Neural cell (in vitro differentiated cells): ENCODE data around the gene CELSR1. TPM values are rescaled to one million over a fixed set of nuclear protein-coding genes. Genes with fewer than 3 reads are reported as not detected.

ENCODE experiments used
- H2AFZ ChIP-seq: fragments of 200-600, 300-800 bp; sonication (generic), shearing (Covaris generic); 2 replicates; pipeline ENCODE4 v1.6.0; 2014; ENCODE audit warnings: low read depth, mild to moderate bottlenecking, antibody characterized with exemption, low read length, moderate library complexity
- H3F3A ChIP-seq: fragments of 200-600 bp; shearing (Covaris generic); 2 replicates; pipeline ENCODE4 v1.6.1; 2016; ENCODE audit warnings: mild to moderate bottlenecking, moderate library complexity, mixed read lengths, antibody characterized with exemption, low read length; ENCODE audit not compliant: insufficient read depth, poor library complexity, severe bottlenecking
- H3K27ac ChIP-seq: fragments of 200-600, 300-800 bp; sonication (generic), shearing (Covaris generic); 2 replicates; pipeline ENCODE4 v1.5.1; 2014; ENCODE audit warnings: mild to moderate bottlenecking, low read length, moderate library complexity
- H3K27me3 ChIP-seq: fragments of 300-800, 200-600 bp; sonication (generic), shearing (Covaris generic); 2 replicates; pipeline ENCODE4 v1.6.0; 2014; ENCODE audit warnings: mild to moderate bottlenecking, low read depth, low read length, moderate library complexity; ENCODE audit not compliant: insufficient read depth
- H3K36me3 ChIP-seq: fragments of 300-800, 200-600 bp; sonication (generic), shearing (Covaris generic); 2 replicates; pipeline ENCODE4 v1.5.1; 2014; ENCODE audit warnings: mild to moderate bottlenecking, antibody characterized with exemption, low read length, moderate library complexity; ENCODE audit not compliant: insufficient read depth
- H3K4me2 ChIP-seq: fragments of 300-800, 200-600 bp; sonication (generic), shearing (Covaris generic); 2 replicates; pipeline ENCODE4 v1.6.0; 2014; ENCODE audit warnings: mild to moderate bottlenecking, low read length
- H3K4me3 ChIP-seq: fragments of 300-800, 200-600 bp; sonication (generic), shearing (Covaris generic); 2 replicates; pipeline ENCODE4 v1.5.1; 2014; ENCODE audit warnings: mild to moderate bottlenecking, low read length, moderate library complexity
- H3K79me2 ChIP-seq: fragments of 200-600 bp; shearing (Covaris generic); replicated peaks from 2 replicates; pipeline ENCODE4 v1.6.0; 2014; ENCODE audit warnings: mild to moderate bottlenecking, low read length, moderate library complexity; ENCODE audit not compliant: insufficient read depth
- H3K9ac ChIP-seq: fragments of 300-800, 200-600 bp; sonication (generic), shearing (Covaris generic); 2 replicates; pipeline ENCODE4 v1.6.1; 2016; ENCODE audit warnings: mild to moderate bottlenecking, low read length, mixed read lengths
- H3K9me2 ChIP-seq: fragments of 200-600 bp; shearing (Covaris generic); 2 replicates; pipeline ENCODE4 v1.6.1; 2016; ENCODE audit warnings: mild to moderate bottlenecking, low read length, mixed read lengths; ENCODE audit not compliant: insufficient read depth
- H3K9me3 ChIP-seq: fragments of 200-600, 300-800 bp; sonication (generic), shearing (Covaris generic); 2 replicates; pipeline ENCODE4 v1.6.1; 2016; ENCODE audit warnings: mild to moderate bottlenecking, mixed run types, low read length, moderate library complexity, mixed read lengths
- H4K20me1 ChIP-seq: fragments of 200-600 bp; shearing (Covaris generic); 2 replicates; pipeline ENCODE4 v1.6.1; 2016; ENCODE audit warnings: mild to moderate bottlenecking, mixed run types; ENCODE audit not compliant: insufficient read depth
- CTCF ChIP-seq: fragments of 450-650 bp; IDR thresholded peaks from 2 replicates; pipeline ENCODE4 v1.5.1; 2014; ENCODE audit warnings: antibody characterized with exemption, mild to moderate bottlenecking, moderate library complexity; ENCODE audit not compliant: poor library complexity, severe bottlenecking
- EP300 ChIP-seq: fragments of 450-650 bp; conservative IDR thresholded peaks from 2 replicates; pipeline ENCODE4 v1.6.1; 2014; ENCODE audit warnings: antibody characterized with exemption, mild to moderate bottlenecking, moderate library complexity; ENCODE audit not compliant: poor library complexity, severe bottlenecking
- EZH2 ChIP-seq: fragments of 200-600, 300-800 bp; shearing (Covaris generic), sonication (generic); IDR thresholded peaks from 2 replicates; pipeline ENCODE4 v1.6.1; 2014; ENCODE audit warnings: antibody characterized with exemption, low read length, borderline replicate concordance, mild to moderate bottlenecking; ENCODE audit not compliant: insufficient read depth, poor library complexity, severe bottlenecking
- MXI1 ChIP-seq: fragments of 450-650 bp; conservative IDR thresholded peaks from 2 replicates; pipeline ENCODE4 v1.6.1; 2014; ENCODE audit warnings: antibody characterized with exemption, mild to moderate bottlenecking; ENCODE audit not compliant: poor library complexity, severe bottlenecking
- POLR2AphosphoS5 ChIP-seq: IDR thresholded peaks from 2 replicates; pipeline ENCODE4 v1.6.1; 2012
- RAD21 ChIP-seq: fragments of 450-650 bp; conservative IDR thresholded peaks from 2 replicates; pipeline ENCODE4 v1.6.1; 2014; ENCODE audit warnings: antibody characterized with exemption, mild to moderate bottlenecking, moderate library complexity
- REST ChIP-seq: IDR thresholded peaks from 2 replicates; pipeline ENCODE4 v1.6.1; 2012; ENCODE audit warnings: borderline replicate concordance
- SMC3 ChIP-seq: fragments of 450-650 bp; conservative IDR thresholded peaks from 2 replicates; pipeline ENCODE4 v1.6.1; 2014; ENCODE audit warnings: antibody characterized with exemption, mild to moderate bottlenecking, moderate library complexity; ENCODE audit not compliant: poor library complexity
- TAF1 ChIP-seq: IDR thresholded peaks from 2 replicates; pipeline ENCODE4 v1.6.1; 2012; ENCODE audit warnings: low read depth
- polyA plus RNA-seq: library from polyadenylated mRNA; depleted of rRNA; stranded (reverse); fragments of >200 nt; gene quantifications from 2 replicates; pipeline ENCODE4 v1.2.3, GENCODE V29; 2014

CELSR1 gene
- polyA plus RNA-seq, 1 donor from 2014 or later: 0.14 TPM

- no peak for TF ChIP-seq POLR2AphosphoS5
- Histone ChIP-seq H3K4me3 (no peak overlapping the region), H3K9me2 (no peaks in the 10 kb centered on the region), H3F3A (no peaks in the 10 kb centered on the region), H3K27ac (no peak overlapping the region), H3K9ac (no peak overlapping the region), H4K20me1 (no peaks in the 10 kb centered on the region), H3K79me2 (no peaks in the 10 kb centered on the region), H3K27me3 (no peaks in the 10 kb centered on the region), H3K36me3 (no peaks in the 10 kb centered on the region), H3K4me2 (no peak overlapping the region), H3K9me3 (no peaks in the 10 kb centered on the region), H2AFZ (no peak overlapping the region)
These were observed 177.3 kb downstream of the CELSR1 start for GRCh38 chr22:46360097-46360496.

GRCh38 chr22:46359362-46359761 is 178.1 kb downstream of the CELSR1 start:
- H3K27ac ChIP-seq: no peak overlapping the region
- H3K79me2 ChIP-seq: no peaks in the 10 kb centered on the region
- no peak overlapping the region for H3K4me2 ChIP-seq
- no peaks in the 10 kb centered on the region for H3K27me3 ChIP-seq
- H3K4me3 ChIP-seq: no peak overlapping the region
- no peaks in the 10 kb centered on the region for H3K9me3 ChIP-seq
- H3K36me3 ChIP-seq: no peaks in the 10 kb centered on the region
- H3K9ac ChIP-seq: no peak overlapping the region
- H4K20me1 ChIP-seq: no peaks in the 10 kb centered on the region
- no peaks in the 10 kb centered on the region for H3K9me2 ChIP-seq
- H2AFZ ChIP-seq: no peak overlapping the region
- TF ChIP-seq CTCF (no peak), POLR2AphosphoS5 (no peak), TAF1 (no peak), REST (no peak), RAD21 (no peak), EP300 (no peak)
- no peaks in the 10 kb centered on the region for H3F3A ChIP-seq

- Histone ChIP-seq H3K9me3 (no peaks in the 10 kb centered on the region), H3K4me2 (no peak overlapping the region), H3K27me3 (no peaks in the 10 kb centered on the region), H3K9me2 (no peaks in the 10 kb centered on the region), H3K4me3 (no peak overlapping the region), H3K36me3 (no peaks in the 10 kb centered on the region), H3K79me2 (no peaks in the 10 kb centered on the region), H3K9ac (no peak overlapping the region), H3K27ac (no peak overlapping the region), H2AFZ (no peak overlapping the region), H4K20me1 (no peaks in the 10 kb centered on the region), H3F3A (no peaks in the 10 kb centered on the region)
- TF ChIP-seq EZH2 (no peak), MXI1 (no peak), RAD21 (no peak), POLR2AphosphoS5 (no peak), EP300 (no peak), SMC3 (no peak), REST (no peak), TAF1 (no peak), CTCF (no peak)
These were observed 178.7 kb downstream of the CELSR1 start for GRCh38 chr22:46358766-46359165.
